Natural killer cell (primary cell): ENCODE data around the gene OXTR. TPM values are rescaled to one million over a fixed set of nuclear protein-coding genes. Genes with fewer than 3 reads are reported as not detected.

ENCODE experiments used
- ATAC-seq, 3 donors: fragments of 150-1000 bp in 2 of 3; fragments of 200-7000 bp in 1 of 3; cut with Tn5 transposase; 1 replicate in 1 of 3; 2 replicates in 2 of 3; pipeline ENCODE4 v1.10.0; 2021; ENCODE audit warnings: mild to moderate bottlenecking in 2 of 3, moderate library complexity in 2 of 3
- DNase-seq, 2 donors: peaks; one replicate each; pipeline versions ENCODE4 v3.0.0 to v3.0.0-alpha.2; 2013 to 2021; ENCODE audit warnings: mixed read lengths in 1 of 2
- H3K27ac ChIP-seq: one replicate; pipeline ENCODE4 v1.5.1; 2013; ENCODE audit warnings: mild to moderate bottlenecking, low read length
- H3K27me3 ChIP-seq: one replicate; pipeline ENCODE4 v1.6.1; 2013; ENCODE audit warnings: low read length; ENCODE audit not compliant: control insufficient read depth, insufficient read depth
- H3K36me3 ChIP-seq: one replicate; pipeline ENCODE4 v1.6.1; 2013; ENCODE audit warnings: low read length; ENCODE audit not compliant: control insufficient read depth, insufficient read depth
- H3K4me1 ChIP-seq: one replicate; pipeline ENCODE4 v1.6.1; 2013; ENCODE audit warnings: low read length; ENCODE audit not compliant: control insufficient read depth, insufficient read depth
- H3K4me3 ChIP-seq: one replicate; pipeline ENCODE4 v1.5.1; 2013; ENCODE audit warnings: low read length
- H3K9me3 ChIP-seq: one replicate; pipeline ENCODE4 v1.6.1; 2013; ENCODE audit warnings: low read length; ENCODE audit not compliant: control insufficient read depth, insufficient read depth
- H3K27ac Mint-ChIP-seq, 2 donors: one replicate each; pipeline ENCODE4 v1.8.0; 2022; ENCODE audit warnings: mild to moderate bottlenecking in 2 of 2, mixed read lengths in 2 of 2, moderate library complexity in 1 of 2
- H3K27me3 Mint-ChIP-seq, 2 donors: one replicate each; pipeline ENCODE4 v1.8.0; 2022; ENCODE audit warnings: low read depth in 2 of 2, mixed read lengths in 2 of 2
- H3K36me3 Mint-ChIP-seq: one replicate; pipeline ENCODE4 v1.8.0; 2022; ENCODE audit warnings: mixed read lengths
- H3K4me1 Mint-ChIP-seq, 2 donors: one replicate each; pipeline ENCODE4 v1.8.0; 2022; ENCODE audit warnings: mixed read lengths in 2 of 2
- H3K4me3 Mint-ChIP-seq: one replicate; pipeline ENCODE4 v1.8.0; 2022; ENCODE audit warnings: mild to moderate bottlenecking, moderate library complexity, mixed read lengths
- H3K9me3 Mint-ChIP-seq, 2 donors: one replicate each; pipeline ENCODE4 v1.8.0; 2022; ENCODE audit warnings: mixed read lengths in 2 of 2
- WGBS: methylation state at CpG from one replicate; pipeline ENCODE4 v1.1.7; 2013; ENCODE audit warnings: missing lambda C conversion rate; ENCODE audit not compliant: insufficient coverage; 5-methylcytosine and 5-hydroxymethylcytosine counted together
- intact Hi-C: fragments of 100-400 bp; cut with micrococcal nuclease; formaldehyde crosslinking; loops from one replicate; pipeline ENCODE4 v1.14.2; 2022
- total RNA-seq, 4 donors: library from RNA; stranded (reverse); fragments of 120-200 nt in 1 of 4; gene quantifications; one replicate each; pipeline versions ENCODE4 v1.2.3 to v1.2.4, GENCODE V29; 2013 to 2022
- TF ChIP-seq, protein P1 (sequence below): fragments of 200-600 bp; IDR thresholded peaks from one replicate; pipeline ENCODE4 v1.8.0; 2022; ENCODE audit warnings: antibody characterized with exemption

Gene OXTR
- total RNA-seq, 3 donors from 2014 or later (not counting 1 experiment from before 2014, with no cell fraction given): 0.14 to 0.33 (median 0.16) TPM

DNA sequence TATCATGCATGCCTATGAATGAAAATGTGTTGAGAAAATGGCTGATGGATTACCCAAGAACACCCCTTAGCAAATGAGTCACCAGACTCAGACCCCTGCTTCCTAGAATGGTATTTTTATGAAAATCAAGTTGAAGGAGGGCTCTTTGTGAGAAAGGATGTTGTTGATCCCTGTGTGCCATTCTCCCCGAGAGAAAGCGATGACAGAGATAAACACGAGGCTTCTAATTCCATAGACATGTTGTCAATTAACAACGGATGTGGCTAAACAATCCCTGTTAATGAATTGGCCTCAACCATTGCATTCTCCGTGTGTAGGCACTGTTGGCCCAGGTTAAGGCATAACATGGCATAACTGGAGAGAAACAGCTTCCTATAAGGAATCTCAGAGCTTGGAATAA is 5.8 kb upstream of the OXTR start:
- Mint-ChIP-seq H3K27ac (no peak overlapping the region), H3K36me3 (no peaks in the 10 kb centered on the region), H3K27me3 (peaks cover 6 to 26% of the 10 kb centered on the region in 2 donors), H3K4me3 (no peak overlapping the region), H3K9me3 (no peaks in the 10 kb centered on the region), H3K4me1 (no peaks in the 10 kb centered on the region)
- H3K4me3 ChIP-seq: no peak overlapping the region
- DNase-seq (no peak), ATAC-seq (no peak)
- no peaks in the 10 kb centered on the region for H3K27me3 ChIP-seq
- no peak overlapping the region for H3K27ac ChIP-seq
- 90% methylated on average over 5 of the region's 5 CpGs for WGBS
- H3K4me1 ChIP-seq: no peaks in the 10 kb centered on the region
- no peaks in the 10 kb centered on the region for H3K9me3 ChIP-seq
- TF ChIP-seq, protein P1, sequence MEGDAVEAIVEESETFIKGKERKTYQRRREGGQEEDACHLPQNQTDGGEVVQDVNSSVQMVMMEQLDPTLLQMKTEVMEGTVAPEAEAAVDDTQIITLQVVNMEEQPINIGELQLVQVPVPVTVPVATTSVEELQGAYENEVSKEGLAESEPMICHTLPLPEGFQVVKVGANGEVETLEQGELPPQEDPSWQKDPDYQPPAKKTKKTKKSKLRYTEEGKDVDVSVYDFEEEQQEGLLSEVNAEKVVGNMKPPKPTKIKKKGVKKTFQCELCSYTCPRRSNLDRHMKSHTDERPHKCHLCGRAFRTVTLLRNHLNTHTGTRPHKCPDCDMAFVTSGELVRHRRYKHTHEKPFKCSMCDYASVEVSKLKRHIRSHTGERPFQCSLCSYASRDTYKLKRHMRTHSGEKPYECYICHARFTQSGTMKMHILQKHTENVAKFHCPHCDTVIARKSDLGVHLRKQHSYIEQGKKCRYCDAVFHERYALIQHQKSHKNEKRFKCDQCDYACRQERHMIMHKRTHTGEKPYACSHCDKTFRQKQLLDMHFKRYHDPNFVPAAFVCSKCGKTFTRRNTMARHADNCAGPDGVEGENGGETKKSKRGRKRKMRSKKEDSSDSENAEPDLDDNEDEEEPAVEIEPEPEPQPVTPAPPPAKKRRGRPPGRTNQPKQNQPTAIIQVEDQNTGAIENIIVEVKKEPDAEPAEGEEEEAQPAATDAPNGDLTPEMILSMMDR: no peak
- H3K36me3 ChIP-seq: no peaks in the 10 kb centered on the region
- intact Hi-C loops: no loop called here

DNA sequence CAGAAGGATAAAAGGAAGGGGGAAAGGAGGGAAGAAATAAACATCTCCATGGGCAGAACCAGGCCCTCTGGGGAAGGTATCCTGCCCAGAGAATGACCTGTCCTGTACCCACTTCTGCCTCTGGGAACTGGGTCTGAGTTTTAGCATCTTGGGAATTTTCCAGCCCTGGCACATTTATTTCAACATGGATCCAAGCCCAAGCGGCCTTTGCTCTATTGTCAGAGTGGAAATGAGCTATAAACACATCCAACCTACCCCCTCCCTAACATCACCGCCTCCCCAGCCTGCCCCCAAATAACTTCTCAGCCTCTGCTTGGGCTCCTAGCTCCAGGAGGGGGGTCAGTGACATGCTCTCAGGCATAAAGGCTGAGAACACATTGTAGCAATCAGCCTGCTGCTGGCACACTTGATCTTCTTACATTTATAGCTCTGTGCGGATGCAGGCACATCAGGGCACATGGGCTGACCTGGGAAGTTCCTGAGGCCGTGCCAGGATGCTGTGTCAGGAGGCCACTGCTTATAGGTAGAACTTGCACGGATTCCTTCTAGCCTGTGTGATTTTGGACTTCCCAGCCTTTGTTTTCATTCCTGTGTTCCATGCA is 4.6 kb upstream of the OXTR start:
- H3K9me3 Mint-ChIP-seq: no peaks in the 10 kb centered on the region
- intact Hi-C loops: no loop called here

DNA sequence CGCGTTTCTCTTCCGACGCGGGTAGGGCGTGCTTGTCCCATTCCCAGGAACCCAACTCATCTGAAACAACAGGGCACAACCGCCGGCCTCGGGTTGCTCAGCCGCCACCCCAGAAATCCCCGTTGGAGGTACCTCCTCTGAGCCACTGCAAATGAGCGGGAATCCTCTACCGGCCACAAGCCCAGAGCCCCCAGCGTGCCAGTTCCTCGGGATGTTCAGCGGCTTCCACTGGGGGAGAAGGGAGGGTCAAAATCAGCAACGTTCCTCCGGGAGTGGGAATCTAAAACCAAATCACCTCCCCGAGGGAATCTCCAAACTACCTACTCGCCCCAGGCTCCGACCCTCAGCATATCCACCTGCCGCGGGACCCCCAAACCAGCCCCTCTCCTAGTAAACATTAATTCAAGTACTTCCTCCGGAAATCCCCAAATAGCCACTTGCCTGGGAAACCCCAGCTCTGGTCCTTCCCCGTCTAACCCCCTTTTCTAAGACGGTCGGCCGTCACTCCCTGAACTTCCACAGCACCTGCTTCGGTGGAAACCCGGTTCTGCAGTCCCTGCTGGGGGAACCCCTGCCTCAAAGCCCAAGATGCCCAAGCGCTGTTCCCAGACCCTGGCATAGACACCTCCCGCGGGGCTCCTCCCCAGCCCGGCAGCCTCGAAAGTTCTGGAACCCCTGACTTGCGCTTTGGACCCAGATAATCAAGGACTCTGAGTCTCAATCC is 887 bp downstream of the OXTR start:
- H3K27ac Mint-ChIP-seq: no peak overlapping the region
- H3K27ac ChIP-seq: no peak overlapping the region
- no peak for DNase-seq
- no peaks in the 10 kb centered on the region for H3K36me3 ChIP-seq
- no peak overlapping the region for H3K4me3 Mint-ChIP-seq
- TF ChIP-seq, protein P1: no peak
- H3K9me3 Mint-ChIP-seq: no peaks in the 10 kb centered on the region
- H3K9me3 ChIP-seq: no peaks in the 10 kb centered on the region
- peaks cover 10% of the 10 kb centered on the region for H3K4me1 ChIP-seq
- peaks cover 9% of the 10 kb centered on the region for H3K27me3 ChIP-seq
- H3K27me3 Mint-ChIP-seq: peaks cover 16 to 35% of the 10 kb centered on the region in 2 donors
- H3K36me3 Mint-ChIP-seq: no peaks in the 10 kb centered on the region
- no peak overlapping the region for H3K4me3 ChIP-seq
- no peak for ATAC-seq
- intact Hi-C loops: no loop called here
- 5% methylated on average over 35 of the region's 36 CpGs for WGBS
- H3K4me1 Mint-ChIP-seq: peaks cover 13% of the 10 kb centered on the region in 2 donors

More for the DNA sequence above, 4.6 kb upstream of the OXTR start:
- peaks cover 5% of the 10 kb centered on the region for H3K27me3 ChIP-seq
- Mint-ChIP-seq H3K27ac (no peak overlapping the region), H3K4me1 (peaks cover 8% of the 10 kb centered on the region in 2 donors), H3K4me3 (no peak overlapping the region), H3K27me3 (peaks cover 13 to 37% of the 10 kb centered on the region in 2 donors), H3K36me3 (no peaks in the 10 kb centered on the region)
- no peak overlapping the region for H3K4me3 ChIP-seq
- 86% methylated on average over 5 of the region's 5 CpGs for WGBS
- no peaks in the 10 kb centered on the region for H3K9me3 ChIP-seq
- DNase-seq (no peak), ATAC-seq (no peak)
- H3K27ac ChIP-seq: no peak overlapping the region
- H3K36me3 ChIP-seq: no peaks in the 10 kb centered on the region
- TF ChIP-seq, protein P1: no peak
- H3K4me1 ChIP-seq: peaks cover 5% of the 10 kb centered on the region
